GM12891 (cell line): ENCODE data around the gene APOA4.
A peak's percentile ranks its signal among the peaks of the same experiment; 100 is the strongest.

Experiments used
- DNase-seq: peaks from one replicate; pipeline ENCODE4 v3.0.0; 2011; ENCODE audit warnings: low spot score; ENCODE audit not compliant: insufficient read length
- FAIRE-seq: peaks from 2 replicates; lab custom pipeline; 2011; peaks lifted over from hg19 to GRCh38; lab: Jason Lieb, UNC
- PAX5 ChIP-seq: IDR thresholded peaks from 2 replicates; pipeline ENCODE4 v1.6.1; 2011; ENCODE audit warnings: low read length, moderate library complexity, mild to moderate bottlenecking; ENCODE audit not compliant: insufficient read depth, severe bottlenecking
- POLR2A ChIP-seq: IDR thresholded peaks from 2 replicates; pipeline ENCODE4 v1.6.1; 2011; ENCODE audit warnings: low read depth, low read length, control low read depth
- POLR2AphosphoS5 ChIP-seq: IDR thresholded peaks from 2 replicates; pipeline ENCODE4 v1.6.1; 2011; ENCODE audit warnings: low read depth, low read length, control low read depth
- POU2F2 ChIP-seq: IDR thresholded peaks from 2 replicates; pipeline ENCODE4 v1.6.1; 2011; ENCODE audit warnings: low read depth, mild to moderate bottlenecking, control low read depth, low read length, moderate library complexity
- SPI1 ChIP-seq: IDR thresholded peaks from 2 replicates; pipeline ENCODE4 v1.6.1; 2011; ENCODE audit warnings: low read depth, low read length, control low read depth
- TAF1 ChIP-seq: IDR thresholded peaks from 2 replicates; pipeline ENCODE4 v1.6.1; 2011; ENCODE audit warnings: low read depth, low read length, control low read depth

The APOA4 gene

GRCh38 chr11:116782728-116783127, 40.4 kb downstream of the APOA4 start:
- DNase-seq = no peak
- TF ChIP-seq POU2F2 (no peak), PAX5 (no peak), POLR2A (no peak), POLR2AphosphoS5 (no peak), SPI1 (no peak), TAF1 (no peak)
- FAIRE-seq = no peak

GRCh38 chr11:116778556-116778955, 44.5 kb downstream of the APOA4 start:
- FAIRE-seq = no peak
- DNase-seq = no peak
- no peak for TF ChIP-seq PAX5
- TF ChIP-seq POLR2AphosphoS5 = no peak
- TF ChIP-seq SPI1 = no peak

- FAIRE-seq (no peak), DNase-seq (no peak)
- no peak for TF ChIP-seq PAX5
- no peak for TF ChIP-seq TAF1
- no peak for TF ChIP-seq POLR2A
- TF ChIP-seq POU2F2 = no peak
- TF ChIP-seq POLR2AphosphoS5 = no peak
- TF ChIP-seq SPI1 = no peak
Measured at GRCh38 chr11:116777056-116777455, 46.0 kb downstream of the APOA4 start.

GRCh38 chr11:116776522-116776984, 46.6 kb downstream of the APOA4 start:
- DNase-seq (no peak), FAIRE-seq (no peak)
- TF ChIP-seq TAF1 (no peak), PAX5 (no peak), POU2F2 (no peak), SPI1 (no peak), POLR2A (no peak), POLR2AphosphoS5 (no peak)

- FAIRE-seq = no peak
- TF ChIP-seq POLR2AphosphoS5 = peak; percentile 51; the same call in 1 of the 2 replicates
- no peak for TF ChIP-seq POU2F2
- DNase-seq = no peak
Measured at GRCh38 chr11:116775975-116776374, 47.1 kb downstream of the APOA4 start.

- TF ChIP-seq SPI1 (no peak), POLR2AphosphoS5 (peak; percentile 71)
- no peak for DNase-seq
- no peak for FAIRE-seq
Measured at GRCh38 chr11:116774661-116775060, 48.4 kb downstream of the APOA4 start.

GRCh38 chr11:116773203-116774097, 49.7 kb downstream of the APOA4 start:
- no peak for FAIRE-seq
- TF ChIP-seq POLR2AphosphoS5 = peak; percentile 17
- TF ChIP-seq POU2F2 = no peak
- TF ChIP-seq PAX5 = no peak
- 0 out of 2 replicates have a peak, but pooled peaks have one; percentile 17 for TF ChIP-seq SPI1
- TF ChIP-seq POLR2A = no peak; the same call in 1 of the 2 replicates
- no peak for TF ChIP-seq TAF1
- DNase-seq = no peak

GRCh38 chr11:116772443-116773202, 50.5 kb downstream of the APOA4 start, which contains the start of gene BUD13:
BUD13 (minus strand) TSS chr11:116772987; CDS start chr11:116772964, 23 bp downstream.
- DNase-seq (peak; percentile 90), FAIRE-seq (peak; percentile 99)
- TF ChIP-seq TAF1 (peak; percentile 65), POLR2AphosphoS5 (peak; percentile 85), PAX5 (peak; percentile 56), POU2F2 (peak; percentile 58; the same call in 1 of the 2 replicates), POLR2A (peak; percentile 88), SPI1 (peak; percentile 12; the same call in 1 of the 2 replicates)

- DNase-seq (no peak), FAIRE-seq (no peak)
- TF ChIP-seq POLR2A = no peak
- TF ChIP-seq POLR2AphosphoS5 = no peak
- TF ChIP-seq SPI1 = no peak
- no peak for TF ChIP-seq PAX5
- no peak for TF ChIP-seq POU2F2
- TF ChIP-seq TAF1 = no peak
Measured at GRCh38 chr11:116771935-116772334, 51.2 kb downstream of the APOA4 start.
